H1 (cell line): ENCODE results near the gene ITIH1. TPM values are rescaled to one million over a fixed set of nuclear protein-coding genes. Genes with fewer than 3 reads are reported as not detected.

Source experiments
- CTCF ChIA-PET: fragments of 300-600 bp; sonication (Branson Sonifier 250); formaldehyde crosslinking; loops from one replicate; lab custom pipeline; 2021; ENCODE audit not compliant: partially characterized antibody; lab: Charles Lee
- POLR2A ChIA-PET: fragments of 300-600 bp; sonication (Branson Sonifier 250); formaldehyde crosslinking; loops from one replicate; lab custom pipeline; 2021; ENCODE audit warnings: inconsistent platforms; ENCODE audit not compliant: partially characterized antibody; lab: Charles Lee
- DNase-seq, 2 experiments: peaks; one replicate each; pipeline versions ENCODE4 v3.0.0 to v3.0.0-alpha.2; 2010 to 2022; ENCODE audit warnings: low spot score in 2 of 2, low read depth in 1 of 2, mixed read lengths in 1 of 2
- FAIRE-seq: peaks from 2 replicates; lab custom pipeline; 2011; peaks lifted over from hg19 to GRCh38; lab: Jason Lieb, UNC
- H2AFZ ChIP-seq: 2 replicates; pipeline ENCODE4 v1.8.1; 2012; ENCODE audit warnings: low read length, inconsistent platforms
- H2AK5ac ChIP-seq: 2 replicates; pipeline ENCODE4 v1.6.1; 2013; ENCODE audit warnings: low read depth, low read length
- H2BK120ac ChIP-seq: replicated peaks from 2 replicates; pipeline ENCODE3; 2013; ENCODE audit warnings: low read depth, low read length, inconsistent platforms
- H2BK12ac ChIP-seq: 2 replicates; pipeline ENCODE4 v1.6.1; 2013; ENCODE audit warnings: low read depth, low read length
- H2BK15ac ChIP-seq: 2 replicates; pipeline ENCODE4 v1.6.1; 2013; ENCODE audit warnings: low read length
- H2BK20ac ChIP-seq: 2 replicates; pipeline ENCODE4 v1.6.1; 2013; ENCODE audit warnings: low read length
- H2BK5ac ChIP-seq: 2 replicates; pipeline ENCODE4 v1.6.1; 2013; ENCODE audit warnings: low read depth, low read length
- H3K14ac ChIP-seq: 2 replicates; pipeline ENCODE4 v1.6.1; 2013; ENCODE audit warnings: inconsistent platforms; ENCODE audit not compliant: insufficient read length
- H3K18ac ChIP-seq: 2 replicates; pipeline ENCODE4 v1.6.1; 2013; ENCODE audit warnings: low read length; ENCODE audit errors: extremely low read depth
- H3K23ac ChIP-seq: 2 replicates; pipeline ENCODE4 v1.6.1; 2013; ENCODE audit warnings: inconsistent platforms; ENCODE audit not compliant: insufficient read length
- H3K23me2 ChIP-seq: 2 replicates; pipeline ENCODE4 v1.6.1; 2013; ENCODE audit warnings: low read depth, low read length
- H3K27ac ChIP-seq: 2 replicates; pipeline ENCODE4 v1.6.1; 2011; ENCODE audit warnings: low read depth, low read length, inconsistent platforms
- H3K27me3 ChIP-seq, 4 experiments: replicated peaks in 1 of 4; 1 replicate in 1 of 4; 2 replicates in 3 of 4; pipeline versions ENCODE4 v1.6.1 to v1.8.1; 2011 to 2013; ENCODE audit warnings: low read length in 3 of 4, mild to moderate bottlenecking in 3 of 4, inconsistent platforms in 2 of 4, mixed read lengths in 2 of 4, moderate library complexity in 1 of 4; ENCODE audit not compliant: control insufficient read depth in 3 of 4, insufficient read depth in 3 of 4; ENCODE audit errors: extremely low read depth in 1 of 4
- H3K36me3 ChIP-seq, 4 experiments: 2 replicates each; pipeline versions ENCODE4 v1.6.1 to v1.8.1; 2011 to 2013; ENCODE audit warnings: mild to moderate bottlenecking in 4 of 4, low read length in 3 of 4, moderate library complexity in 2 of 4, control low read depth in 1 of 4, inconsistent platforms in 1 of 4; ENCODE audit not compliant: insufficient read depth in 4 of 4, control insufficient read depth in 2 of 4
- H3K4ac ChIP-seq: replicated peaks from 2 replicates; pipeline ENCODE3; 2013; ENCODE audit warnings: low read length, low read depth, mixed read lengths, inconsistent platforms; ENCODE audit not compliant: insufficient read length
- H3K4me1 ChIP-seq, 4 experiments: replicated peaks in 1 of 4; 1 replicate in 1 of 4; 2 replicates in 3 of 4; pipeline versions ENCODE4 v1.6.1 to v1.8.1; 2011 to 2013; ENCODE audit warnings: low read length in 3 of 4, inconsistent platforms in 2 of 4, mixed read lengths in 1 of 4; ENCODE audit not compliant: insufficient read depth in 4 of 4, control insufficient read depth in 3 of 4
- H3K4me2 ChIP-seq, 2 experiments: 2 replicates each; pipeline versions ENCODE4 v1.6.1 to v1.8.1; 2011 to 2013; ENCODE audit warnings: low read depth in 2 of 2, low read length in 2 of 2, control low read depth in 1 of 2, inconsistent platforms in 1 of 2, mild to moderate bottlenecking in 1 of 2; ENCODE audit not compliant: insufficient read depth in 1 of 2
- H3K4me3 ChIP-seq, 4 experiments: fragments of 200-600, 300-600 bp in 1 of 4; sonication (generic), shearing (Covaris generic), sonication (Bioruptor Twin) in 1 of 4; 2 replicates each; pipeline versions ENCODE4 v1.5.1 to v1.8.1; 2011 to 2016; ENCODE audit warnings: low read length in 4 of 4, low read depth in 3 of 4, control low read depth in 2 of 4, inconsistent platforms in 2 of 4, mild to moderate bottlenecking in 2 of 4, mixed read lengths in 1 of 4, moderate library complexity in 1 of 4; ENCODE audit not compliant: insufficient read depth in 2 of 4; ENCODE audit errors: extremely low read depth in 1 of 4
- H3K56ac ChIP-seq: replicated peaks from 2 replicates; pipeline ENCODE3; 2013; ENCODE audit warnings: low read depth, mild to moderate bottlenecking, mixed read lengths, low read length, inconsistent platforms; ENCODE audit not compliant: insufficient read length
- H3K79me1 ChIP-seq: 2 replicates; pipeline ENCODE4 v1.6.1; 2013; ENCODE audit warnings: low read depth, low read length, control low read depth
- H3K79me2 ChIP-seq, 2 experiments: 2 replicates each; pipeline versions ENCODE4 v1.6.1 to v1.8.1; 2012 to 2013; ENCODE audit warnings: low read length in 2 of 2, mild to moderate bottlenecking in 2 of 2, inconsistent platforms in 1 of 2; ENCODE audit not compliant: insufficient read depth in 2 of 2, control insufficient read depth in 1 of 2
- H3K9ac ChIP-seq, 4 experiments: replicated peaks in 1 of 4; 1 replicate in 1 of 4; 2 replicates in 3 of 4; pipeline versions ENCODE4 v1.6.1 to v1.8.1; 2011 to 2013; ENCODE audit warnings: low read depth in 3 of 4, low read length in 3 of 4, control low read depth in 2 of 4, mild to moderate bottlenecking in 2 of 4, moderate library complexity in 2 of 4, inconsistent platforms in 1 of 4; ENCODE audit errors: extremely low read depth in 1 of 4
- H3K9me3 ChIP-seq, 2 experiments: 2 replicates each; pipeline versions ENCODE4 v1.6.1 to v1.8.1; 2012 to 2013; ENCODE audit warnings: mild to moderate bottlenecking in 2 of 2, moderate library complexity in 2 of 2, control low read depth in 1 of 2, inconsistent platforms in 1 of 2, low read depth in 1 of 2, low read length in 1 of 2, mixed read lengths in 1 of 2; ENCODE audit not compliant: insufficient read depth in 2 of 2
- H4K20me1 ChIP-seq, 2 experiments: replicated peaks in 1 of 2; 2 replicates each; pipeline versions ENCODE3 to v1.8.1; 2011 to 2013; ENCODE audit warnings: inconsistent platforms in 2 of 2, low read length in 2 of 2, mild to moderate bottlenecking in 1 of 2; ENCODE audit not compliant: insufficient read depth in 2 of 2, control insufficient read depth in 1 of 2
- H4K5ac ChIP-seq: 2 replicates; pipeline ENCODE4 v1.6.1; 2013; ENCODE audit warnings: low read length, low read depth, mixed read lengths, inconsistent platforms; ENCODE audit not compliant: insufficient read length
- H4K8ac ChIP-seq: 2 replicates; pipeline ENCODE4 v1.8.0; 2013; ENCODE audit warnings: mild to moderate bottlenecking, moderate library complexity, low read length, inconsistent platforms; ENCODE audit not compliant: insufficient read depth; ENCODE audit errors: extremely low read depth
- H4K91ac ChIP-seq: replicated peaks from 2 replicates; pipeline ENCODE3; 2013; ENCODE audit warnings: low read length, mixed read lengths, inconsistent platforms; ENCODE audit not compliant: insufficient read length
- ASH2L ChIP-seq: fragments of 200-600, 300-600 bp; sonication (generic); IDR thresholded peaks from one replicate; pipeline ENCODE4 v1.7.1; 2017; ENCODE audit warnings: low read length
- BACH1 ChIP-seq: IDR thresholded peaks from 2 replicates; pipeline ENCODE4 v1.6.1; 2012; ENCODE audit warnings: low read length, improper control_type of control experiment
- CHD2 ChIP-seq: IDR thresholded peaks from 2 replicates; pipeline ENCODE4 v1.6.1; 2012; ENCODE audit warnings: low read length, improper control_type of control experiment
- EZH2 ChIP-seq: fragments of 200-600 bp; sonication (generic); IDR thresholded peaks from 2 replicates; pipeline ENCODE4 v1.7.1; 2012; ENCODE audit warnings: low read depth, mild to moderate bottlenecking, moderate library complexity, low read length, inconsistent platforms; ENCODE audit not compliant: severe bottlenecking
- GABPA ChIP-seq: IDR thresholded peaks from 2 replicates; pipeline ENCODE4 v1.6.1; 2011; ENCODE audit warnings: mild to moderate bottlenecking, low read length, moderate library complexity, borderline replicate concordance; ENCODE audit not compliant: insufficient read depth
- HDAC2 ChIP-seq, 2 experiments: fragments of 300-600 bp in 1 of 2; sonication (generic) in 1 of 2; IDR thresholded peaks; 2 replicates each; pipeline ENCODE4 v1.6.1; 2011 to 2012; ENCODE audit warnings: low read depth in 2 of 2, low read length in 2 of 2, mild to moderate bottlenecking in 2 of 2, moderate library complexity in 2 of 2, borderline replicate concordance in 1 of 2, inconsistent platforms in 1 of 2
- KDM1A ChIP-seq: fragments of 200-600, 300-600 bp; sonication (generic); IDR thresholded peaks from 2 replicates; pipeline ENCODE4 v1.7.1; 2016; ENCODE audit warnings: mild to moderate bottlenecking, low read length, borderline replicate concordance
- NRF1 ChIP-seq: IDR thresholded peaks from 2 replicates; pipeline ENCODE4 v1.6.1; 2011; ENCODE audit warnings: mild to moderate bottlenecking, low read depth, low read length, improper control_type of control experiment
- POLR2AphosphoS5 ChIP-seq: IDR thresholded peaks from 2 replicates; pipeline ENCODE4 v1.6.1; 2011; ENCODE audit warnings: low read depth, low read length
- RFX5 ChIP-seq: IDR thresholded peaks from 2 replicates; pipeline ENCODE4 v1.6.1; 2011; ENCODE audit warnings: low read depth, low read length, improper control_type of control experiment, borderline replicate concordance
- SP1 ChIP-seq: IDR thresholded peaks from 2 replicates; pipeline ENCODE4 v1.6.1; 2011; ENCODE audit warnings: low read depth, low read length
- TEAD4 ChIP-seq: IDR thresholded peaks from 2 replicates; pipeline ENCODE4 v1.6.1; 2012; ENCODE audit warnings: low read depth, low read length, inconsistent platforms, mixed read lengths
- WGBS, 2 experiments: shearing (Covaris generic) in 1 of 2; methylation state at CpG; one replicate each; pipeline versions ENCODE4 v1.1.6 to v1.1.7; 2013 to 2015; ENCODE audit warnings: low lambda C conversion rate in 2 of 2, mixed read lengths in 2 of 2, inconsistent platforms in 1 of 2, low coverage in 1 of 2, missing lambda C conversion rate in 1 of 2; ENCODE audit not compliant: insufficient replicate concordance in 2 of 2, insufficient coverage in 1 of 2, insufficient read length in 1 of 2; ENCODE audit errors: extremely low coverage in 1 of 2, missing lambda C conversion rate in 1 of 2; 5-methylcytosine and 5-hydroxymethylcytosine counted together
- polyA plus RNA-seq, 7 experiments: library from polyadenylated mRNA; depleted of rRNA in 3 of 7; stranded (reverse) in 5 of 7; unstranded in 2 of 7; fragments of >200 nt in 5 of 7; fragments of 200-250 nt in 2 of 7; gene quantifications; 1 replicate in 5 of 7; 2 replicates in 1 of 7; 4 replicates in 1 of 7; pipeline versions ENCODE4 v1.2.1 to v1.2.3, GENCODE V29; 2011 to 2013; ENCODE audit warnings: missing spikeins in 2 of 7, mixed read lengths in 2 of 7
- total RNA-seq: library from RNA; stranded (reverse); fragmentation: NEBNext Ultra II Directional; extraction: Animal tissue kit (Norgen Biotek cat#: 25700); gene quantifications from 2 replicates; pipeline ENCODE4 v1.2.1, GENCODE V29; 2021

ITIH1 gene
- total and polyA plus RNA-seq, 2 of the 8 experiments (the other 6 are each of a cell fraction or from before 2014, with no cell fraction given), result not detected

DNA sequence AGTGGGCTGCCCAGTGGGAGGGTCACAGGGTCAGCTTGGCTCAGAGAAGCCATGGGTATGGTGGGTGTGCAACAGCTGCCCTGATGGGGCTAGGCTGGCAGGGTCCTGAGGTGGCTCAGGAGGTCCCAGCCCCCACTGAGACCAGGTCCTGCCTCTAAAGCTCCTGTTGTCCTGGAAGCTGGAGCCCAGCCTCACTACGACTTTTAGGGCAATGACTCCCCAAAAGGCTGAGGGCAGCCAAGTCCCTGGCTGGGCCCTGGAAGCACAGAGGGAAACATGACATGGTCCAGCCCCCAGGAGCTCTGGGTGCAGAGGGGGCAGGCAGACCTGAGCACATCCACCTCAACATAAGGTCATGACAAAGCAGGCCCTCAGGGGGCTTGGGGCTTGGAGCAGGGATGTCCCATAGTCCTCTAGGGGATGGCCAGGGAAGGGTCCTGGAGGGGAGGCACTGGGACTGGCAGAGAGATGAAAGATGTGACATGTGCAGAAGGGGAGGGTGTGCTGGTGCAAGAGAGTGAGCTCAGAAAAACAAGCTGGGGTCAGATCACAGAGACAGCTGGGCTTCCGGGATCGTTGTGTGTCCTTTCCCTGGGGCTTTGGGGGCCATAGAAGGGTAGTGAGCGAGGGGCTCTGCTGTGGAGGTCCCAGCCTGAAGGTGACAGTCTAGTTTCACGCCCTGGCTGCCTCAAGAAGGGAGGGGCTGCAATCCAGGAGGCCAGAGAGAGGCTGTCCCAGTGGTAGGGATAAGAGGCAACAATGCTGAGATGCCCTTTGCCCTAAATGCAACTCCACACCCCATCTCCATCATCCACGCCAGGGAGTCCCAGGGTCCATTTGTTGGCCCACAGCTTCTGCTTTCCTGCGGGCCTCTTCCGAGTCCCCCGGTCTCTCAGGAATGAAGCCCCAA is 16.6 kb downstream of the ITIH1 start:
- ChIA-PET CTCF (interaction anchor here (0.6 to 3.8 kb wide), 17 partner anchors 8 to 376 kb away, joined by 3 to 33 read pairs (median 8); partner anchors contain the start of gene NEK4), POLR2A (interaction anchor here (0.6 to 2.3 kb wide), 2 partner anchors 23 to 27 kb away, joined by 3 to 8 read pairs; partner anchors contain the start of gene NEK4)
- Histone ChIP-seq H4K5ac (no peak overlapping the region), H4K20me1 (no peaks in the 10 kb centered on the region), H2AK5ac (no peak overlapping the region), H3K56ac (no peak overlapping the region), H3K4me3 (no peak overlapping the region), H3K36me3 (no peaks in the 10 kb centered on the region), H3K4me2 (no peak overlapping the region), H2BK12ac (no peak overlapping the region), H2BK120ac (no peak overlapping the region), H4K8ac (no peak overlapping the region), H3K79me2 (no peaks in the 10 kb centered on the region), H3K23ac (no peak overlapping the region), H3K23me2 (no peaks in the 10 kb centered on the region), H3K9ac (no peak overlapping the region), H3K4me1 (no peaks in the 10 kb centered on the region), H2BK15ac (no peak overlapping the region), H3K18ac (no peak overlapping the region), H3K14ac (no peak overlapping the region), H4K91ac (no peak overlapping the region), H3K27me3 (no peaks in the 10 kb centered on the region), H3K9me3 (no peaks in the 10 kb centered on the region), H3K27ac (no peak overlapping the region), H3K79me1 (no peaks in the 10 kb centered on the region), H2BK20ac (no peak overlapping the region), H3K4ac (no peak overlapping the region), H2BK5ac (no peak overlapping the region), H2AFZ (no peak overlapping the region)
- WGBS, 2 experiments, result 81% methylated on average over 9 of the region's 9 CpGs; no CpG with 5 or more reads in 1 of the 2 experiments
- FAIRE-seq (no peak), DNase-seq (no peak)
- TF ChIP-seq BACH1 (no peak), ASH2L (no peak), GABPA (no peak), KDM1A (no peak), RFX5 (no peak), TEAD4 (no peak), EZH2 (no peak), SP1 (no peak), HDAC2 (IDR thresholded peaks at IDR 0.05; ENCODE audit: borderline replicate concordance in 1 of 2, low read depth in 2 of 2, low read length in 2 of 2) (no peak), CHD2 (no peak), POLR2AphosphoS5 (no peak), NRF1 (no peak)
